ENCODE data around the gene ABCC6. TPM values are rescaled to one million over a fixed set of nuclear protein-coding genes. Genes with fewer than 3 reads are reported as not detected.

Gene ABCC6
- total and polyA plus RNA-seq, 2 donors (not counting 3 experiments of a cell fraction or from before 2014, with no cell fraction given) = 0.07 to 0.84 TPM

DNA sequence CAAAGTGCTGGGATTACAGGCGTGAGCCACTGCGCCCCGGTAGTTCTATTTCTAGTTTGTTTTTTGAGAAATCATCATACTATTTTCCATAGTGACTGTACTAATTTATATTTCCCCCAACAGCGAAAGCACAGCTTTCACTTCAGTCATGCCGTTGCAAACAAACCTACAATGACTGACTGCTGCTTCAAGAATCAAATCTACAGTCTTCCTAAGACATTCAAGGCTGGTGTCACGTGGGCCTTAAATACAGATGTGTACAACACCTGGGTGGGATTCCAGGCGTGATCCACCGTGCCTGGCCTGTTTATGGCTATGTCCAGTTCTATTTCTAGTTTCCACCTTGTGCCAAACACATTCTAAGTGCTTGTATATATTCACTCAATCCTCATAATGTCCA is 72.0 kb downstream of the ABCC6 start:
- H2AFZ ChIP-seq (ENCODE audit: low read depth, low read length) = no peak overlapping the region
- ChIA-PET POLR2A (interaction anchor here (0.6 to 0.9 kb wide), 2 partner anchors 10 to 20 kb away, joined by 3 to 5 read pairs; no protein-coding TSS in a partner anchor), CTCF (no interaction called here)
- no peaks in the 10 kb centered on the region for H3K79me2 ChIP-seq (ENCODE audit: control insufficient read depth, insufficient read depth, low read length)
- no peak overlapping the region for H3K4me3 ChIP-seq (replicated peaks in 1 of 3; ENCODE audit: insufficient read depth in 1 of 3, low read depth in 1 of 3, low read length in 3 of 3)
- no peaks in the 10 kb centered on the region for H3K27me3 ChIP-seq (ENCODE audit: control insufficient read depth in 2 of 2, insufficient read depth in 2 of 2, low read length in 2 of 2)
- H3K4me1 ChIP-seq (ENCODE audit: control insufficient read depth, extremely low read depth, insufficient read depth, low read length) = no peaks in the 10 kb centered on the region
- DNase-seq (ENCODE audit: low read depth, low spot score) (no peak), FAIRE-seq (no peak)
- BruUV-seq (replicated peaks) = no TSS peak
- no peak overlapping the region for H3K9ac ChIP-seq (replicated peaks; ENCODE audit: extremely low read depth, insufficient read depth, low read length)
- no peak overlapping the region for H3K27ac ChIP-seq (ENCODE audit: insufficient read depth, low read depth, low read length)
- no peaks in the 10 kb centered on the region for H3K9me3 ChIP-seq (replicated peaks; ENCODE audit: control insufficient read depth, insufficient read depth, low read length)
- H3K4me2 ChIP-seq (ENCODE audit: insufficient read depth, low read length) = no peak overlapping the region
- intact Hi-C loops (cut with micrococcal nuclease) = no loop called here
- TF ChIP-seq POLR2A (IDR thresholded peaks at IDR 0.05; ENCODE audit: low read depth, low read length) (no peak), GATA2 (IDR thresholded peaks at IDR 0.05; ENCODE audit: insufficient read depth, insufficient read length, low read depth, low read length) (no peak), POLR2AphosphoS5 (IDR thresholded peaks at IDR 0.05; ENCODE audit: insufficient read depth, low read depth, low read length) (no peak), EZH2 (IDR thresholded peaks at IDR 0.05; ENCODE audit: borderline replicate concordance, low read depth, low read length, severe bottlenecking) (no peak), JUN (IDR thresholded peaks at IDR 0.05; ENCODE audit: borderline replicate concordance, insufficient read depth, insufficient read length, low read depth) (no peak), FOS (IDR thresholded peaks at IDR 0.05; ENCODE audit: borderline replicate concordance, insufficient read depth, low read length) (no peak)
- TF ChIP-seq, protein P1, sequence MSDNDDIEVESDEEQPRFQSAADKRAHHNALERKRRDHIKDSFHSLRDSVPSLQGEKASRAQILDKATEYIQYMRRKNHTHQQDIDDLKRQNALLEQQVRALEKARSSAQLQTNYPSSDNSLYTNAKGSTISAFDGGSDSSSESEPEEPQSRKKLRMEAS (IDR thresholded peaks at IDR 0.05; ENCODE audit: insufficient read depth, insufficient read length) = no peak
- dilution Hi-C loops (cut with MboI; ENCODE audit: extremely low pct_ligation_motif_present, low sequenced_read_pairs) = no loop called here
- no peaks in the 10 kb centered on the region for H4K20me1 ChIP-seq (replicated peaks; ENCODE audit: control insufficient read depth, extremely low read depth, insufficient read depth, low read length)
- no peaks in the 10 kb centered on the region for H3K9me1 ChIP-seq (replicated peaks; ENCODE audit: control insufficient read depth, extremely low read depth, insufficient read depth, low read length)
- H3K36me3 ChIP-seq (ENCODE audit: control insufficient read depth in 2 of 2, extremely low read depth in 1 of 2, insufficient read depth in 2 of 2, low read length in 2 of 2) = peaks cover 0 to 2% of the 10 kb centered on the region in 2 experiments

DNA sequence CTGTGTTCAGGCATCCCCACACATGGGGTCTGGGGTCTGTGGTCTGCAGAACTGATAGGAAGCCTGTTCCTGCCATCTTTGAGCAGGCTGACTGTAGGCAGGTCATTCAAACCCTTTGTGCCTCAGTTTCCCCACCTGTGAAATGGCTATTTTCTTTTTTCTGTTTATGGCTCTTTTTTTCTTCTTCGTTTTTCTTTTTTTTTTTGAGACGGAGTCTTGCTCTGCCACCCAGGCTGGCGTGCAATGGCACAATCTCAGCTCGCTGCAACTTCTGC is 72.5 kb downstream of the ABCC6 start:
- Histone ChIP-seq H3K9me1 (replicated peaks; ENCODE audit: control insufficient read depth, extremely low read depth, insufficient read depth, low read length) (no peaks in the 10 kb centered on the region), H3K9ac (replicated peaks; ENCODE audit: extremely low read depth, insufficient read depth, low read length) (no peak overlapping the region), H3K4me2 (ENCODE audit: insufficient read depth, low read length) (no peak overlapping the region), H3K79me2 (ENCODE audit: control insufficient read depth, insufficient read depth, low read length) (no peaks in the 10 kb centered on the region), H3K9me3 (replicated peaks; ENCODE audit: control insufficient read depth, insufficient read depth, low read length) (no peaks in the 10 kb centered on the region), H3K27me3 (ENCODE audit: control insufficient read depth in 2 of 2, insufficient read depth in 2 of 2, low read length in 2 of 2) (no peaks in the 10 kb centered on the region), H3K36me3 (ENCODE audit: control insufficient read depth in 2 of 2, extremely low read depth in 1 of 2, insufficient read depth in 2 of 2, low read length in 2 of 2) (peaks cover 0 to 2% of the 10 kb centered on the region in 2 experiments), H3K4me1 (ENCODE audit: control insufficient read depth, extremely low read depth, insufficient read depth, low read length) (no peaks in the 10 kb centered on the region), H3K27ac (ENCODE audit: insufficient read depth, low read depth, low read length) (no peak overlapping the region), H4K20me1 (replicated peaks; ENCODE audit: control insufficient read depth, extremely low read depth, insufficient read depth, low read length) (no peaks in the 10 kb centered on the region), H2AFZ (ENCODE audit: low read depth, low read length) (no peak overlapping the region), H3K4me3 (replicated peaks in 1 of 3; ENCODE audit: insufficient read depth in 1 of 3, low read depth in 1 of 3, low read length in 3 of 3) (no peak overlapping the region)
- POLR2A ChIA-PET = no interaction called here
- CTCF ChIA-PET = no interaction called here
- intact Hi-C loops (cut with micrococcal nuclease) (no loop called here), dilution Hi-C loops (cut with MboI; ENCODE audit: extremely low pct_ligation_motif_present, low sequenced_read_pairs) (no loop called here)
- FAIRE-seq (no peak), DNase-seq (ENCODE audit: low read depth, low spot score) (no peak)
- BruUV-seq (replicated peaks) = no TSS peak
- TF ChIP-seq EZH2 (IDR thresholded peaks at IDR 0.05; ENCODE audit: borderline replicate concordance, low read depth, low read length, severe bottlenecking) (no peak), JUN (IDR thresholded peaks at IDR 0.05; ENCODE audit: borderline replicate concordance, insufficient read depth, insufficient read length, low read depth) (no peak), MYC (IDR thresholded peaks at IDR 0.05; ENCODE audit: low read depth, low read length) (no peak), FOS (IDR thresholded peaks at IDR 0.05; ENCODE audit: borderline replicate concordance, insufficient read depth, low read length) (no peak), POLR2A (IDR thresholded peaks at IDR 0.05; ENCODE audit: low read depth, low read length) (no peak), GATA2 (IDR thresholded peaks at IDR 0.05; ENCODE audit: insufficient read depth, insufficient read length, low read depth, low read length) (no peak), POLR2AphosphoS5 (IDR thresholded peaks at IDR 0.05; ENCODE audit: insufficient read depth, low read depth, low read length) (no peak)
- TF ChIP-seq, protein P1 (IDR thresholded peaks at IDR 0.05; ENCODE audit: insufficient read depth, insufficient read length) = no peak
- TF ChIP-seq, protein P2, sequence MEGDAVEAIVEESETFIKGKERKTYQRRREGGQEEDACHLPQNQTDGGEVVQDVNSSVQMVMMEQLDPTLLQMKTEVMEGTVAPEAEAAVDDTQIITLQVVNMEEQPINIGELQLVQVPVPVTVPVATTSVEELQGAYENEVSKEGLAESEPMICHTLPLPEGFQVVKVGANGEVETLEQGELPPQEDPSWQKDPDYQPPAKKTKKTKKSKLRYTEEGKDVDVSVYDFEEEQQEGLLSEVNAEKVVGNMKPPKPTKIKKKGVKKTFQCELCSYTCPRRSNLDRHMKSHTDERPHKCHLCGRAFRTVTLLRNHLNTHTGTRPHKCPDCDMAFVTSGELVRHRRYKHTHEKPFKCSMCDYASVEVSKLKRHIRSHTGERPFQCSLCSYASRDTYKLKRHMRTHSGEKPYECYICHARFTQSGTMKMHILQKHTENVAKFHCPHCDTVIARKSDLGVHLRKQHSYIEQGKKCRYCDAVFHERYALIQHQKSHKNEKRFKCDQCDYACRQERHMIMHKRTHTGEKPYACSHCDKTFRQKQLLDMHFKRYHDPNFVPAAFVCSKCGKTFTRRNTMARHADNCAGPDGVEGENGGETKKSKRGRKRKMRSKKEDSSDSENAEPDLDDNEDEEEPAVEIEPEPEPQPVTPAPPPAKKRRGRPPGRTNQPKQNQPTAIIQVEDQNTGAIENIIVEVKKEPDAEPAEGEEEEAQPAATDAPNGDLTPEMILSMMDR (IDR thresholded peaks at IDR 0.05; ENCODE audit: extremely low read depth in 1 of 2, insufficient read depth in 1 of 2, low read depth in 1 of 2, low read length in 2 of 2) = no peak

All from endothelial cell of umbilical vein (primary cell).